Activated B cell treated with CpG ODN at 0.5 μM for 24 hours (primary cell): ENCODE results near the gene NKAP. TPM values are rescaled to one million over a fixed set of nuclear protein-coding genes. Genes with fewer than 3 reads are reported as not detected.
A peak's percentile ranks its signal among the peaks of the same experiment; 100 is the strongest.
"Not testable (repeated sequence)": the region's sequence is repeated elsewhere in the genome, so short reads cannot be mapped to it uniquely, and the experiment has no call there.

Source experiments
- ATAC-seq: fragments of 200-7000 bp; cut with Tn5 transposase; one replicate; pipeline ENCODE4 v1.10.0; 2021; ENCODE audit warnings: low read depth, mild to moderate bottlenecking, moderate library complexity
- CTCF ChIA-PET: fragments of 350-600 bp; sonication (Branson Sonifier 250); formaldehyde crosslinking; loops from one replicate; lab custom pipeline; 2021; ENCODE audit warnings: antibody characterized with exemption; lab: Charles Lee
- POLR2A ChIA-PET: fragments of 350-600 bp; sonication (Branson Sonifier 250); formaldehyde crosslinking; loops from one replicate; lab custom pipeline; 2021; ENCODE audit warnings: antibody characterized with exemption; lab: Charles Lee
- DNase-seq: peaks from one replicate; pipeline ENCODE4 v3.0.0; 2022
- H3K27ac Mint-ChIP-seq: one replicate; pipeline ENCODE4 v1.8.0; 2020; ENCODE audit warnings: mixed read lengths
- H3K27me3 Mint-ChIP-seq: one replicate; pipeline ENCODE4 v1.8.0; 2021; ENCODE audit warnings: mixed read lengths
- H3K36me3 Mint-ChIP-seq: one replicate; pipeline ENCODE4 v1.8.0; 2021; ENCODE audit warnings: low read depth, mixed read lengths
- H3K4me1 Mint-ChIP-seq: one replicate; pipeline ENCODE4 v1.8.0; 2021; ENCODE audit warnings: mixed read lengths
- H3K4me3 Mint-ChIP-seq: one replicate; pipeline ENCODE4 v1.8.0; 2020; ENCODE audit warnings: mild to moderate bottlenecking, mixed read lengths
- H3K9me3 Mint-ChIP-seq: one replicate; pipeline ENCODE4 v1.8.0; 2020; ENCODE audit warnings: mixed read lengths
- intact Hi-C: fragments of 100-400 bp; cut with micrococcal nuclease; formaldehyde crosslinking; loops from one replicate; pipeline ENCODE4 v1.15.1; 2024
- total RNA-seq: library from RNA; stranded (reverse); gene quantifications from 2 replicates; pipeline ENCODE4 v1.2.3, GENCODE V29; 2022
- TF ChIP-seq, protein P1 (sequence below): fragments of 200-600 bp; IDR thresholded peaks from one replicate; pipeline ENCODE4 v1.8.0; 2022; ENCODE audit warnings: antibody characterized with exemption, mild to moderate bottlenecking

Gene NKAP
- total RNA-seq, 1 donor from 2014 or later, result 11.9 TPM

GRCh38 chrX:119900976-119901375 is 42.6 kb downstream of the NKAP start:
- POLR2A ChIA-PET, result no interaction called here
- H3K4me1 Mint-ChIP-seq, result no peaks in the 10 kb centered on the region
- no peaks in the 10 kb centered on the region for H3K36me3 Mint-ChIP-seq
- H3K27ac Mint-ChIP-seq, result no peak overlapping the region
- no peaks in the 10 kb centered on the region for H3K27me3 Mint-ChIP-seq
- ATAC-seq, result no peak
- no peaks in the 10 kb centered on the region for H3K9me3 Mint-ChIP-seq
- no peak overlapping the region for H3K4me3 Mint-ChIP-seq
- CTCF ChIA-PET, result no interaction called here
- TF ChIP-seq, protein P1, sequence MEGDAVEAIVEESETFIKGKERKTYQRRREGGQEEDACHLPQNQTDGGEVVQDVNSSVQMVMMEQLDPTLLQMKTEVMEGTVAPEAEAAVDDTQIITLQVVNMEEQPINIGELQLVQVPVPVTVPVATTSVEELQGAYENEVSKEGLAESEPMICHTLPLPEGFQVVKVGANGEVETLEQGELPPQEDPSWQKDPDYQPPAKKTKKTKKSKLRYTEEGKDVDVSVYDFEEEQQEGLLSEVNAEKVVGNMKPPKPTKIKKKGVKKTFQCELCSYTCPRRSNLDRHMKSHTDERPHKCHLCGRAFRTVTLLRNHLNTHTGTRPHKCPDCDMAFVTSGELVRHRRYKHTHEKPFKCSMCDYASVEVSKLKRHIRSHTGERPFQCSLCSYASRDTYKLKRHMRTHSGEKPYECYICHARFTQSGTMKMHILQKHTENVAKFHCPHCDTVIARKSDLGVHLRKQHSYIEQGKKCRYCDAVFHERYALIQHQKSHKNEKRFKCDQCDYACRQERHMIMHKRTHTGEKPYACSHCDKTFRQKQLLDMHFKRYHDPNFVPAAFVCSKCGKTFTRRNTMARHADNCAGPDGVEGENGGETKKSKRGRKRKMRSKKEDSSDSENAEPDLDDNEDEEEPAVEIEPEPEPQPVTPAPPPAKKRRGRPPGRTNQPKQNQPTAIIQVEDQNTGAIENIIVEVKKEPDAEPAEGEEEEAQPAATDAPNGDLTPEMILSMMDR, result no peak
- no peak for DNase-seq
- intact Hi-C loops, result no loop called here

GRCh38 chrX:119899125-119899524 is 44.4 kb downstream of the NKAP start:
- no peak overlapping the region for H3K27ac Mint-ChIP-seq
- TF ChIP-seq, protein P1, result no peak
- ChIA-PET POLR2A (no interaction called here), CTCF (no interaction called here)
- H3K36me3 Mint-ChIP-seq, result no peaks in the 10 kb centered on the region
- ATAC-seq (no peak), DNase-seq (no peak)
- intact Hi-C loops, result no loop called here
- no peaks in the 10 kb centered on the region for H3K9me3 Mint-ChIP-seq
- no peaks in the 10 kb centered on the region for H3K27me3 Mint-ChIP-seq
- no peak overlapping the region for H3K4me3 Mint-ChIP-seq
- H3K4me1 Mint-ChIP-seq, result no peaks in the 10 kb centered on the region

GRCh38 chrX:119895843-119896326 is 47.7 kb downstream of the NKAP start, which contains the start of gene AKAP14:
TSS of gene AKAP14 (plus strand) at chrX:119895893. CDS start at chrX:119903224, 7,331 bp downstream.
- TF ChIP-seq, protein P1, result no peak
- Mint-ChIP-seq H3K27me3 (no peaks in the 10 kb centered on the region), H3K4me3 (no peak within 1 kb of the TSS), H3K4me1 (no peaks in the 10 kb centered on the region), H3K9me3 (no peaks in the 10 kb centered on the region), H3K27ac (no peak within 1 kb of the TSS), H3K36me3 (no peaks in the 10 kb centered on the region)
- ATAC-seq, result no peak
- CTCF ChIA-PET, result no interaction called here
- DNase-seq, result no peak
- intact Hi-C loops, result no loop called here
- POLR2A ChIA-PET, result no interaction called here

DNA sequence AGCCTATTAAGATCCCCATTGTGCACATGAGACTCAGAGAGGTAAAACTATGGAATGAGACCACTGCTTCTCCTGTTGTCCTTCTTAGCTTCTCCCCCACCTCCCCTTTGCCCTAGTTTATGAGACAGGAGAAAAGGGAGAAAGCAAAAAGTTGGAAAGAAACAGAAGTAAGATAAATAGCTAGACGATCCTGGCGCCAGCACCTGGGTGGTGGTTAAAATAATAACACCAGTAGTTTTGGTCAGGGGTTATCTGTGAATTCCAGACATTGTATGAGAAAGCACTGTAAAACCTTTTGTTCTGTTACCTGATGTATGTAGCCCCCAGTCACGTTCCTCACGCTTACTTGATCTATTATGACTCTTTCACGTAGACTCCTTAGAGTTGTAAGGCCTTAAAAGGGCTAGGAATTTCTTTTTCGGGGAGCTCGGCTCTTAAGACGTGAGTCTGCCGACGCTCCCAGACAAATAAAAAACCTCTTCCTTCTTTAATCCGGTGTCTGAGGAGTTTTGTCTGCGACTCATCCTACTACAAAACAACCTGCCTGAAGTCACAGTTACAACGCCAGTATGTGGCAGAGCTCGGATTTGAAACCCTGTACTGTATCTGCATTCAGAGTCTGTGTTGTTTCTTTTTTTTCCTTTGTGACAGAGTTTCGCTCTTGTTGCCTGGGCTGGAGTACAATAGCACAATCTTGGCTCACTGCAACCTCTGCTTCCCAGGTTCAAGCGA is 51.4 kb downstream of the NKAP start:
- ATAC-seq, DNase-seq, H3K27ac Mint-ChIP-seq, H3K27me3 Mint-ChIP-seq, H3K4me1 Mint-ChIP-seq, H3K36me3 Mint-ChIP-seq, H3K9me3 Mint-ChIP-seq, intact Hi-C loops, CTCF ChIA-PET, H3K4me3 Mint-ChIP-seq, POLR2A ChIA-PET: not testable (repeated sequence)

DNA sequence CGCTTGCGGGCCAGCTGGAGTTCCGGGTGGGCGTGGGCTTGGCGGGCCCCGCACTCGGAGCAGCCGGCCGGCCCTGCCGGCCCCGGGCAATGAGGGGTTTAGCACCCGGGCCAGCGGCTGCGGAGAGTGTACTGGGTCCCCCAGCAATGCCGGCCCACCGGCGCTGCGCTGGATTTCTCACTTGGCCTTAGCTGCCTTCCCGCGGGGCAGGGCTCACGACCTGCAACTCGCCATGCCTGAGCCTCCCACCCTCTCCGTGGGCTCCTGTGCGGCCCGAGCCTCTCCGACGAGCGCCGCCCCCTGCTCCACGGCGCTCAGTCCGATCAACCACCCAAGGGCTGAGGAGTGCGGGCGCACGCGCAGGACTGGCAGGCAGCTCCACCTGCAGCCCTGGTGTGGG is 52.9 kb downstream of the NKAP start:
- H3K27ac Mint-ChIP-seq, ATAC-seq, DNase-seq, H3K9me3 Mint-ChIP-seq, CTCF ChIA-PET, H3K4me3 Mint-ChIP-seq, H3K27me3 Mint-ChIP-seq, intact Hi-C loops, H3K4me1 Mint-ChIP-seq, H3K36me3 Mint-ChIP-seq: not testable (repeated sequence)
- POLR2A ChIA-PET, result interaction anchor here (0.6 kb wide), 1 partner anchor 285 kb away, joined by 10 read pairs; no protein-coding TSS in a partner anchor

- Mint-ChIP-seq H3K4me1 (peaks cover 5% of the 10 kb centered on the region), H3K4me3 (peak overlapping the region; percentile 44), H3K9me3 (no peaks in the 10 kb centered on the region), H3K27me3 (no peaks in the 10 kb centered on the region), H3K27ac (no peak overlapping the region), H3K36me3 (no peaks in the 10 kb centered on the region)
- ATAC-seq (peak; percentile 86), DNase-seq (peak; percentile 37)
- POLR2A ChIA-PET, result interaction anchor here (0.7 to 1.0 kb wide), 3 partner anchors 14 to 1071 kb away, joined by 3 to 5 read pairs (median 3); partner anchors contain the start of gene RPL39
- CTCF ChIA-PET, result interaction anchor here (0.6 to 0.9 kb wide), 2 partner anchors 9 to 26 kb away, joined by 3 to 4 read pairs; no protein-coding TSS in a partner anchor
- TF ChIP-seq, protein P1, result no peak
- intact Hi-C loops, result no loop called here
Observed at GRCh38 chrX:119887721-119888425, 55.7 kb downstream of the NKAP start.
